Calu3 (cell line): ENCODE measurements around the gene SNX32. TPM values are rescaled to one million over a fixed set of nuclear protein-coding genes. Genes with fewer than 3 reads are reported as not detected.

Experiments
- BruUV-seq: library from RNA; stranded (reverse); fragments of 400-500 nt; replicated peaks from 2 replicates; lab custom pipeline; 2021; lab: Mats Ljungman, UMichigan
- CTCF ChIA-PET: fragments of 300-600 bp; sonication (Branson Sonifier 250); formaldehyde crosslinking; loops from one replicate; lab custom pipeline; 2022; ENCODE audit warnings: antibody characterized with exemption; lab: Charles Lee
- DNase-seq: peaks from one replicate; pipeline ENCODE4 v3.0.0; 2022
- H3K27ac Mint-ChIP-seq: one replicate; pipeline ENCODE4 v1.8.0; 2022; ENCODE audit warnings: mixed read lengths; ENCODE audit not compliant: unreplicated experiment
- H3K27me3 Mint-ChIP-seq: one replicate; pipeline ENCODE4 v1.8.0; 2022; ENCODE audit warnings: mixed read lengths; ENCODE audit not compliant: unreplicated experiment
- H3K36me3 Mint-ChIP-seq: one replicate; pipeline ENCODE4 v1.8.0; 2022; ENCODE audit warnings: mild to moderate bottlenecking, moderate library complexity, mixed read lengths; ENCODE audit not compliant: insufficient read depth, unreplicated experiment
- H3K4me1 Mint-ChIP-seq: one replicate; pipeline ENCODE4 v1.8.0; 2022; ENCODE audit warnings: mild to moderate bottlenecking, low read depth, mixed read lengths; ENCODE audit not compliant: unreplicated experiment
- H3K4me3 Mint-ChIP-seq: one replicate; pipeline ENCODE4 v1.8.0; 2022; ENCODE audit warnings: mild to moderate bottlenecking, low read depth, moderate library complexity, mixed read lengths; ENCODE audit not compliant: unreplicated experiment
- H3K9me3 Mint-ChIP-seq: one replicate; pipeline ENCODE4 v1.8.0; 2022; ENCODE audit warnings: low read depth, mixed read lengths; ENCODE audit not compliant: unreplicated experiment
- CTCF ChIP-seq: fragments of 200-600 bp; IDR thresholded peaks from one replicate; pipeline ENCODE4 v1.8.0; 2022; ENCODE audit warnings: antibody characterized with exemption; ENCODE audit not compliant: unreplicated experiment
- intact Hi-C: fragments of 100-400 bp; cut with micrococcal nuclease; formaldehyde crosslinking; loops from one replicate; pipeline ENCODE4 v1.10.0; 2022; ENCODE audit not compliant: unreplicated experiment
- total RNA-seq: library from RNA; stranded (reverse); gene quantifications from 2 replicates; pipeline ENCODE4 v1.2.3, GENCODE V29; 2022

Gene SNX32
- total RNA-seq, 1 experiment from 2014 or later = not detected

DNA sequence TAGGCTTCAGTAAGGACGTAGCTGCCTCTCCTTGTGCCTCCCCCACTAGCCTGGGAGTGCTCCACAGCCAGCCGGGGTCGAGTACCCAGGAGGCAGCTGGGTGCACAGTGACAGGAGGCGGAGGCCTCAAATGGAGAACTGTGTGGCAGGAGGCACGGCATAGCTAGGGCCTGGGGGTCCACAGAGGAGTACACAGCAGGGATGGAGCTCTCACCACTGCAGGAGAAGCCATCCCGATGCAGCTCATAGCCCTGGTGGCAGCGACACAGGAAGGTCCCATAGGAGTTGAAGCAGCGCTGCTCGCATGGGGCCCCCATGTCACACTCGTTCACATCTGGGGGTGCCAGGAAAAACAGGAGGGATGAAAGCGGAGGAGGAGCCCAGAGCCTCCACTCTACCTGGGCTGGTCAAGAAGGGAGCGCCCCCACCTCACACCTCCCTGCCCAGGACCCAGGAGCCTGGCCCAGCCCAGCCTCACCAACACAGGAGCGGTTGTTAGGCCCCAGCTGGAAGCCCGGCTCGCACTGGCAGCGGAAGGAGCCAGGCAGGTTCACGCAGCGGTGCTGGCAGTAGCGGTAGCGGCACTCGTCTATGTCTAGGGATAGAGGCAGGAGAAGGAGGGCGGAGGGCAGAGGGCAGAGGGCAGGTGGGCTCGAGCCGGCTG, 36.0 kb downstream of the SNX32 start:
- H3K4me3 Mint-ChIP-seq = no peak overlapping the region
- intact Hi-C loops = no loop called here
- peak overlapping the region; percentile 25 for H3K27ac Mint-ChIP-seq

GRCh38 chr11:65870307-65870658, 36.5 kb downstream of the SNX32 start:
- TF ChIP-seq CTCF = no peak
- intact Hi-C loops = no loop called here
- Mint-ChIP-seq H3K27me3 (peaks cover 29% of the 10 kb centered on the region), H3K36me3 (peaks cover 36% of the 10 kb centered on the region), H3K9me3 (no peaks in the 10 kb centered on the region), H3K4me1 (peaks cover 9% of the 10 kb centered on the region), H3K4me3 (no peak overlapping the region), H3K27ac (no peak overlapping the region)
- no TSS peak for BruUV-seq
- no peak for DNase-seq
- CTCF ChIA-PET = interaction anchor here (1.2 to 2.3 kb wide), 2 partner anchors 11 kb away, joined by 4 to 12 read pairs; partner anchors contain the start of gene MUS81

More for the DNA sequence above, 36.0 kb downstream of the SNX32 start:
- no TSS peak for BruUV-seq
- no peak for DNase-seq
- CTCF ChIA-PET = interaction anchor here (1.2 kb wide), 1 partner anchor 10 kb away, joined by 4 read pairs; no protein-coding TSS in a partner anchor
- peaks cover 29% of the 10 kb centered on the region for H3K27me3 Mint-ChIP-seq
- peaks cover 9% of the 10 kb centered on the region for H3K4me1 Mint-ChIP-seq
- TF ChIP-seq CTCF = no peak
- H3K36me3 Mint-ChIP-seq = peaks cover 40% of the 10 kb centered on the region
- no peaks in the 10 kb centered on the region for H3K9me3 Mint-ChIP-seq

DNA sequence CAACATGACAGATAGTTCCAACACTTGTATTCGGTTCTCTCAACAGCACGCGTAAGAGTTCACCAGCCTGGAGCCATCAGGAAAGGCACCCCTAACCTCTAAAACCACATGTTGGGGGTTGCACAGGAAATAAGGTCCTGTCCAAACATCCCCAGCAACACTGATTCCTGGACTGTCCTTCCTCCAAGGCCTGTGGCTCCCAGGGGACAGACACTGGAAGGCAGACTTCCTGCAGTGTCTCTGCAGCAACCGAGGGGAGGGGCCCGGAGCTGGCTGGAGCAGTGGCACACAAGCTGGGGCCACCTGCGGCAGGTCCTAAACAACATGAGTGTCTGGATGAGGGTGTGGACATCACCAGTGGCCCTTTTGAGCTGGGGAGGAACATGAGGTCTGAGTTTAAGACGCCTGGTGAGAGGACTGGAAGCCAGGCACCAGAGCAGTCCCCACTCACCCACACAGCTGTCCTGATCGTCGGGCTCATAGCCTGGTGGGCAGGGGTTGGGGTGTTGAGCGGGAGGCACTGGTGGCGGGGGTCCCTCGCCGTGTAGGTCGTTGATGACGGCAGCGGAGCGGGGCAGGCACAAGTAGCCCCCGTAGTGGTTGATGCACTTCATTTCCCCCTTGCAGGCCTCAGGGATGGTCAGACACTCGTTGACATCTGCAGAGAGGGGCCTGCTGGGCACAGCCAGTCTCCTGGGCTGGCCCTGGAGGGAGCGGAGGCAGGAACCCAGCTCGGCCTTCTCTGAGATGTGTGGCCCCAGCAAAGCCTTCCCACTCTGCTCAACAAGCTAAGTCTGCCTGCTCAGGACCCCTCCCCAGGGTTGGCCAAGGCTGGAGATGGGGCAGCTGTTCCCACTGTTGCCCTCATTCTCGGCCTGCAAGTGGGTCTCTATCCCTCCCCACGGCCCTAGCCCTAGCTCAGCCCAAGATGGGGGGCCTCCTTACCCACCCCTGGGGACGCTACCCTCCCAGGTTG, 37.2 kb downstream of the SNX32 start:
- Mint-ChIP-seq H3K27ac (no peak overlapping the region), H3K36me3 (peaks cover 35% of the 10 kb centered on the region), H3K4me3 (no peak overlapping the region), H3K4me1 (peaks cover 9% of the 10 kb centered on the region), H3K27me3 (peaks cover 29% of the 10 kb centered on the region), H3K9me3 (no peaks in the 10 kb centered on the region)
- no TSS peak for BruUV-seq
- no peak for DNase-seq
- TF ChIP-seq CTCF = no peak
- CTCF ChIA-PET = interaction anchor here (1.0 to 2.3 kb wide), 2 partner anchors 11 to 13 kb away, joined by 7 to 12 read pairs; partner anchors contain the start of gene MUS81
- intact Hi-C loops = no loop called here

DNA sequence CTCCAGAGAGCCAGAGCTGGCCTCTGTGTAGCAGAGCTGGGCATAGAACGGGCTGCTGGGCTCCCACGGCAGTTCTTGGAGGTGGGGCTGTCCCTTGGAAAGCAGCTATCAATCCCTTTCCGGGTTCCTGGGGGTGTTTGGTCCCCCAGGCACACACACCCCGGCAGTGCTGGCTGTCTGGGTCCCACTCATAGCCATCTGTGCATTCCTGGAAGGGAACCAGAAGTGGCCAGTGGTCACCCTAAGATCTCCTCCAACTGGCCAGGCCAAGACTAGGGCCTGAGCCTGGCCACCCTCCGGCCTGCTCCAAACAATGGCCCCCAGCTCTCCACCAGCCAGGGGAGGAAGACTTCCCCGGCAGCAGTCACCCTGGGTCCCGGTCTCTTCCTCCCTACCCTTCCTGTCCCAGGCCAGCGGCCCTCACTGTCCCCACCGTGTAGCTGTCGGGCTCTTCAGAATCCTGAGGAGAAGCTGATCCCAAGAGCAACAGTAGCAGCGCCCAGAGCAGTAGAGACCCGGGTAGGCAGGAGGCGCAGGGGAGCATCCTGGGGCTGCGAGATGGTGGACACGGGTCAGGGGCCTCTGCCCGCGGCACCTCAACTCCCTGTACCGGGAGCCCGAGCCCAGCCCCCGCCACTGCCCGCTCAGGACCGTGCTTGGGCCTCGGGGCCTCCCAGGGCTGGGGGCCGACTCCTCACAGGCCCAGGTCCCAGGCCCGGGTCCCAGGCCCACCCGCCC, 38.2 kb downstream of the SNX32 start:
- Mint-ChIP-seq H3K27me3 (peaks cover 29% of the 10 kb centered on the region), H3K27ac (no peak overlapping the region)

More for the DNA sequence above, 38.2 kb downstream of the SNX32 start:
- no peak for TF ChIP-seq CTCF
- CTCF ChIA-PET = interaction anchor here (1.0 to 2.3 kb wide), 2 partner anchors 12 kb away, joined by 7 to 12 read pairs; partner anchors contain the start of gene MUS81
- H3K4me3 Mint-ChIP-seq = no peak overlapping the region
- peaks cover 28% of the 10 kb centered on the region for H3K36me3 Mint-ChIP-seq
- intact Hi-C loops = no loop called here
- H3K9me3 Mint-ChIP-seq = no peaks in the 10 kb centered on the region
- BruUV-seq = no TSS peak
- no peak for DNase-seq
- peaks cover 9% of the 10 kb centered on the region for H3K4me1 Mint-ChIP-seq
